ENCODE data around the gene LAMA1. TPM values are rescaled to one million over a fixed set of nuclear protein-coding genes. Genes with fewer than 3 reads are reported as not detected.

The LAMA1 gene
- total and polyA plus RNA-seq, 10 of the 15 experiments (the other 5 are each of a cell fraction or from before 2014, with no cell fraction given) = under 0.01 to 1.9 (median 0.06) TPM; not detected in 6

- Histone ChIP-seq H3K79me2 (ENCODE audit: control insufficient read depth, insufficient read depth, low read length) (no peaks in the 10 kb centered on the region), H3K9ac (ENCODE audit: control insufficient read depth, insufficient read depth, low read length) (no peak overlapping the region), H3K9me3 (replicated peaks; ENCODE audit: control insufficient read depth, insufficient read depth, low read length) (no peaks in the 10 kb centered on the region), H2AFZ (ENCODE audit: control insufficient read depth, low read depth, low read length) (no peak overlapping the region), H3K36me3 (ENCODE audit: control insufficient read depth in 2 of 2, insufficient read depth in 2 of 2, low read length in 1 of 2) (no peaks in the 10 kb centered on the region), H3K4me3 (no peak overlapping the region), H3K4me2 (ENCODE audit: control insufficient read depth, insufficient read depth) (no peak overlapping the region), H3K27me3 (replicated peaks in 1 of 2; ENCODE audit: control insufficient read depth in 2 of 2, insufficient read depth in 2 of 2, low read length in 1 of 2) (no peaks in the 10 kb centered on the region; a peak in 1 of 4 replicates), H3K27ac (ENCODE audit: control insufficient read depth, insufficient read depth) (no peak overlapping the region), H3K4me1 (ENCODE audit: control insufficient read depth, insufficient read depth, low read length) (no peaks in the 10 kb centered on the region), H4K20me1 (ENCODE audit: control insufficient read depth, insufficient read depth) (no peaks in the 10 kb centered on the region)
- RAD21 ChIA-PET (ENCODE audit: unreplicated experiment) = interaction anchor here (1.1 kb wide), 1 partner anchor 138 kb away, joined by 4 read pairs; no protein-coding TSS in a partner anchor
- no peak for FAIRE-seq
- BruUV-seq (replicated peaks) = no TSS peak
- intact Hi-C loops (cut with micrococcal nuclease; ENCODE audit: unreplicated experiment) (loop anchor here (1.0 kb wide), 1 partner anchor 139 kb away; no protein-coding TSS in a partner anchor), in situ Hi-C loops (cut with MboI) (no loop called here)
- POLR2A ChIA-PET = no interaction called here
- CTCF ChIA-PET = interaction anchor here (1.1 to 1.9 kb wide), 3 partner anchors 9 to 139 kb away, joined by 3 to 10 read pairs (median 3); no protein-coding TSS in a partner anchor
- peak; percentile 76 for ATAC-seq
- 25% methylated on average over 20 of the region's 20 CpGs for WGBS (ENCODE audit: insufficient coverage, insufficient replicate concordance, low lambda C conversion rate, missing lambda C conversion rate)
- SMC1A ChIA-PET (ENCODE audit: uncharacterized antibody, unreplicated experiment) = interaction anchor here (2.6 kb wide), 1 partner anchor 139 kb away, joined by 10 read pairs; no protein-coding TSS in a partner anchor
- no peak for DNase-seq (ENCODE audit: low read depth, low spot score)
- no peak for TF ChIP-seq PRDM15 (CRISPR knock-in tag; IDR thresholded peaks at IDR 0.05)
- TF ChIP-seq CTCF (IDR thresholded peaks at IDR 0.05 in 2 of 3, conservative IDR thresholded peaks at IDR 0.05 in 1 of 3; ENCODE audit: control insufficient read depth in 2 of 3, extremely low read depth in 1 of 3, insufficient read depth in 1 of 3, low read depth in 3 of 3, low read length in 3 of 3) = peak; percentile 29 to 60 (median 53); a peak in 4 of 6 replicates
- no peak for TF ChIP-seq E4F1 (IDR thresholded peaks at IDR 0.05; ENCODE audit: borderline replicate concordance, partially characterized antibody)
- TF ChIP-seq WRNIP1 (IDR thresholded peaks at IDR 0.05; ENCODE audit: borderline replicate concordance, low read depth, low read length) = no peak
- TF ChIP-seq POLR2A (IDR thresholded peaks at IDR 0.05; ENCODE audit: low read depth, low read length) = no peak
- no peak for TF ChIP-seq RELA (IDR thresholded peaks at IDR 0.05; ENCODE audit: borderline replicate concordance, partially characterized antibody)
- TF ChIP-seq MTA3 (IDR thresholded peaks at IDR 0.05; ENCODE audit: borderline replicate concordance, low read length) = no peak
- TF ChIP-seq STAT3 (IDR thresholded peaks at IDR 0.05; ENCODE audit: low read depth, low read length) = no peak
- no peak for TF ChIP-seq NFXL1 (IDR thresholded peaks at IDR 0.05; ENCODE audit: borderline replicate concordance)
- peak; percentile 37; the same call in 1 of the 2 replicates for TF ChIP-seq SMC3 (IDR thresholded peaks at IDR 0.05; ENCODE audit: borderline replicate concordance, low read length)
- TF ChIP-seq SKIL (IDR thresholded peaks at IDR 0.05; ENCODE audit: low read depth, poor library complexity, severe bottlenecking) = no peak
- no peak for TF ChIP-seq CBX3 (IDR thresholded peaks at IDR 0.05; ENCODE audit: borderline replicate concordance, low read depth)
Observed at GRCh38 chr18:7038330-7038851, 79.2 kb downstream of the LAMA1 start.

All from GM12878 (cell line).